Peyer's patch (tissue), 4 donors: ENCODE measurements around the gene BRD9.

ENCODE experiments used
- CTCF ChIP-seq, 6 experiments: fragments of 450-650 bp in 4 of 6; fragments of 200-600 bp in 2 of 6; sonication (generic) in 1 of 6; IDR thresholded peaks; one replicate each; pipeline ENCODE4 v1.5.1; 2017 to 2019; ENCODE audit warnings: antibody characterized with exemption in 6 of 6, mild to moderate bottlenecking in 3 of 6, moderate library complexity in 1 of 6
- POLR2A ChIP-seq, 2 donors: fragments of 450-650 bp; IDR thresholded peaks; one replicate each; pipeline ENCODE4 v1.5.1; 2017; ENCODE audit warnings: antibody characterized with exemption in 2 of 2, mild to moderate bottlenecking in 2 of 2, moderate library complexity in 2 of 2

GRCh38 chr5:923281-923873, 30.8 kb upstream of the BRD9 start:
- TF ChIP-seq CTCF (IDR thresholded peaks at IDR 0.05) (peak; percentile 34 to 88 (median 78)), POLR2A (IDR thresholded peaks at IDR 0.05) (no peak)
